GM12878 (cell line): Measurements from ENCODE around the gene MXRA7. TPM values are rescaled to one million over a fixed set of nuclear protein-coding genes. Genes with fewer than 3 reads are reported as not detected.

Experiments used
- ATAC-seq: fragments of 200-7000 bp; cut with Tn5 transposase; 3 replicates; pipeline ENCODE4 v1.9.1; 2020; ENCODE audit warnings: mild to moderate bottlenecking, moderate library complexity
- BruUV-seq: library from RNA; stranded (reverse); fragments of 400-500 nt; replicated peaks from 2 replicates; lab custom pipeline; 2021; lab: Mats Ljungman, UMichigan
- CTCF ChIA-PET: fragments of 300-600 bp; sonication (Branson Sonifier 250); formaldehyde crosslinking; extraction: SDS; loops from one replicate; lab custom pipeline; 2021; ENCODE audit warnings: inconsistent platforms; lab: Yijun Ruan, JAX
- POLR2A ChIA-PET: fragments of 350-600 bp; formaldehyde crosslinking; extraction: SDS; loops from one replicate; lab custom pipeline; 2021; ENCODE audit warnings: inconsistent platforms; lab: Charles Lee
- RAD21 ChIA-PET: fragments of 300-600 bp; sonication (Branson Sonifier 250); formaldehyde crosslinking; loops from one replicate; lab custom pipeline; 2023; ENCODE audit warnings: antibody characterized with exemption; ENCODE audit not compliant: unreplicated experiment; lab: Charles Lee
- SMC1A ChIA-PET: fragments of 300-600 bp; sonication (Branson Sonifier 250); formaldehyde crosslinking; loops from one replicate; lab custom pipeline; 2023; ENCODE audit not compliant: unreplicated experiment, uncharacterized antibody; lab: Charles Lee
- DNase-seq: peaks from one replicate; pipeline ENCODE4 v3.0.0-alpha.2; 2011; ENCODE audit warnings: low read depth, low spot score
- FAIRE-seq: peaks from 3 replicates; lab custom pipeline; 2011; peaks lifted over from hg19 to GRCh38; lab: Jason Lieb, UNC
- H2AFZ ChIP-seq: 2 replicates; pipeline ENCODE4 v1.6.0; 2011; ENCODE audit warnings: low read depth, low read length, control low read depth; ENCODE audit not compliant: control insufficient read depth
- H3K27ac ChIP-seq: 2 replicates; pipeline ENCODE4 v1.5.1; 2011; ENCODE audit warnings: control low read depth; ENCODE audit not compliant: control insufficient read depth, insufficient read depth
- H3K27me3 ChIP-seq, 2 experiments: replicated peaks in 1 of 2; 2 replicates each; pipeline versions ENCODE4 v1.6.0 to v1.6.1; 2011; ENCODE audit warnings: low read length in 1 of 2; ENCODE audit not compliant: control insufficient read depth in 2 of 2, insufficient read depth in 2 of 2
- H3K36me3 ChIP-seq, 2 experiments: 2 replicates each; pipeline ENCODE4 v1.5.1; 2011; ENCODE audit warnings: low read length in 1 of 2; ENCODE audit not compliant: control insufficient read depth in 2 of 2, insufficient read depth in 2 of 2
- H3K4me1 ChIP-seq: 2 replicates; pipeline ENCODE4 v1.6.1; 2011; ENCODE audit warnings: mild to moderate bottlenecking, low read length, moderate library complexity, mixed read lengths; ENCODE audit not compliant: control insufficient read depth, insufficient read depth
- H3K4me2 ChIP-seq: 2 replicates; pipeline ENCODE4 v1.6.0; 2011; ENCODE audit warnings: control low read depth; ENCODE audit not compliant: control insufficient read depth, insufficient read depth
- H3K4me3 ChIP-seq: fragments of 200-600 bp; sonication (generic); 2 replicates; pipeline ENCODE4 v1.5.1; 2016
- H3K79me2 ChIP-seq: 2 replicates; pipeline ENCODE4 v1.6.0; 2011; ENCODE audit warnings: low read length; ENCODE audit not compliant: control insufficient read depth, insufficient read depth
- H3K9ac ChIP-seq: 2 replicates; pipeline ENCODE4 v1.8.0; 2011; ENCODE audit warnings: low read length, control low read depth, mixed read lengths; ENCODE audit not compliant: control insufficient read depth, insufficient read depth
- H3K9me3 ChIP-seq: replicated peaks from 3 replicates; pipeline ENCODE4 v1.5.1; 2011; ENCODE audit warnings: mild to moderate bottlenecking, low read length; ENCODE audit not compliant: control insufficient read depth, insufficient read depth
- H4K20me1 ChIP-seq: 2 replicates; pipeline ENCODE4 v1.6.0; 2011; ENCODE audit not compliant: control insufficient read depth, insufficient read depth
- BACH1 ChIP-seq: fragments of 450-650 bp; IDR thresholded peaks from 2 replicates; pipeline ENCODE4 v1.6.1; 2017; ENCODE audit warnings: mild to moderate bottlenecking, borderline replicate concordance
- CREB1 ChIP-seq: IDR thresholded peaks from 2 replicates; pipeline ENCODE4 v1.6.1; 2012; ENCODE audit warnings: low read depth, mild to moderate bottlenecking, inconsistent platforms
- SPI1 ChIP-seq: IDR thresholded peaks from 2 replicates; pipeline ENCODE4 v1.6.1; 2011; ENCODE audit warnings: low read depth, mild to moderate bottlenecking, low read length, moderate library complexity, borderline replicate concordance; ENCODE audit not compliant: insufficient read depth
- SUPT20H ChIP-seq: IDR thresholded peaks from 2 replicates; pipeline ENCODE4 v1.6.1; 2011; ENCODE audit warnings: low read depth, mild to moderate bottlenecking, low read length, moderate library complexity, borderline replicate concordance; ENCODE audit not compliant: control insufficient read depth
- WGBS: methylation state at CpG from one replicate; pipeline ENCODE4 v1.1.6; 2016; ENCODE audit warnings: low lambda C conversion rate; ENCODE audit not compliant: insufficient replicate concordance, insufficient coverage; ENCODE audit errors: missing lambda C conversion rate; 5-methylcytosine and 5-hydroxymethylcytosine counted together
- in situ Hi-C: fragments of 300-500 bp; cut with MboI; formaldehyde crosslinking; loops from 9 replicates; pipeline ENCODE4 v1.14.3; 2018; ENCODE audit warnings: mixed read lengths
- intact Hi-C: fragments of 100-400 bp; cut with micrococcal nuclease; formaldehyde crosslinking; loops from one replicate; pipeline ENCODE4 v1.14.2; 2022; ENCODE audit not compliant: unreplicated experiment
- polyA plus RNA-seq, 11 experiments: library from polyadenylated mRNA; depleted of rRNA in 4 of 11; unstranded in 6 of 11; stranded (reverse) in 5 of 11; fragments of >200 nt; fragmentation: Nextera tagmentation in 4 of 11; fragmentation: Illumina TruSeq in 1 of 11; extraction: Ambion mirVana in 4 of 11; extraction: Trizol in 1 of 11; gene quantifications; 1 replicate in 1 of 11; 2 replicates in 10 of 11; pipeline versions ENCODE4 v1.2.1 to v1.2.3, GENCODE V29; 2011 to 2016; ENCODE audit warnings: inconsistent platforms in 2 of 11, missing spikeins in 2 of 11, low read depth in 1 of 11
- total RNA-seq, 4 experiments: library from RNA; depleted of rRNA in 3 of 4; stranded (reverse); fragments of >200 nt in 3 of 4; fragmentation: Illumina TruSeq in 1 of 4; extraction: Trizol in 1 of 4; gene quantifications; 2 replicates each; pipeline versions ENCODE4 v1.2.1 to v1.2.3, GENCODE V29; 2013 to 2021

Gene MXRA7
- total and polyA plus RNA-seq, 10 of the 15 experiments (the other 5 are each of a cell fraction or from before 2014, with no cell fraction given): 0.03 to 2.0 (median 0.33) TPM

GRCh38 chr17:76644995-76645394 is 65.8 kb downstream of the MXRA7 start:
- Histone ChIP-seq H3K27me3 (peaks cover 0 to 1% of the 10 kb centered on the region in 2 experiments; a peak in 2 of 4 replicates), H3K9me3 (no peaks in the 10 kb centered on the region; the same call in 1 of the 3 replicates), H2AFZ (no peak overlapping the region), H3K4me2 (no peak overlapping the region), H4K20me1 (no peaks in the 10 kb centered on the region), H3K4me1 (no peaks in the 10 kb centered on the region), H3K79me2 (no peaks in the 10 kb centered on the region), H3K9ac (no peak overlapping the region), H3K4me3 (no peak overlapping the region), H3K36me3 (no peaks in the 10 kb centered on the region), H3K27ac (no peak overlapping the region)
- TF ChIP-seq SUPT20H: no peak
- POLR2A ChIA-PET: no interaction called here
- in situ Hi-C loops (no loop called here), intact Hi-C loops (no loop called here)
- no peak for DNase-seq
- RAD21 ChIA-PET: no interaction called here
- no peak for FAIRE-seq
- BruUV-seq: no TSS peak
- 40% methylated on average over 8 of the region's 8 CpGs for WGBS
- ATAC-seq: no peak
- SMC1A ChIA-PET: no interaction called here
- CTCF ChIA-PET: no interaction called here

GRCh38 chr17:76643553-76644148 is 67.1 kb downstream of the MXRA7 start, which contains the start of gene ST6GALNAC1:
ST6GALNAC1 (minus strand) TSS chr17:76643757; CDS start chr17:76643638, 119 bp downstream.
- in situ Hi-C loops (no loop called here), intact Hi-C loops (no loop called here)
- Histone ChIP-seq H3K9ac (no peak within 1 kb of the TSS), H2AFZ (no peak within 1 kb of the TSS), H3K4me2 (no peak within 1 kb of the TSS), H3K27ac (no peak within 1 kb of the TSS), H3K9me3 (no peaks in the 10 kb centered on the region; the same call in 1 of the 3 replicates), H3K36me3 (no peaks in the 10 kb centered on the region), H4K20me1 (no peaks in the 10 kb centered on the region), H3K79me2 (no peaks in the 10 kb centered on the region), H3K4me3 (no peak within 1 kb of the TSS), H3K27me3 (peaks cover 0 to 1% of the 10 kb centered on the region in 2 experiments; a peak in 2 of 4 replicates), H3K4me1 (no peaks in the 10 kb centered on the region)
- no peak for DNase-seq
- BruUV-seq: no TSS peak
- TF ChIP-seq BACH1 (no peak), CREB1 (no peak), SPI1 (no peak)
- POLR2A ChIA-PET: no interaction called here
- SMC1A ChIA-PET: no interaction called here
- RAD21 ChIA-PET: no interaction called here
- no peak for FAIRE-seq
- ATAC-seq: no peak
- CTCF ChIA-PET: interaction anchor here (1.3 kb wide), 1 partner anchor 38 kb away, joined by 5 read pairs; no protein-coding TSS in a partner anchor
- WGBS: 60% methylated on average over 7 of the region's 7 CpGs
